PFSK-1 (cell line): Measurements from ENCODE around the gene KCNQ4.

Source experiments
- POLR2AphosphoS5 ChIP-seq: IDR thresholded peaks from 2 replicates; pipeline ENCODE4 v1.6.1; 2012; ENCODE audit warnings: low read depth, mild to moderate bottlenecking, control low read depth, low read length, moderate library complexity
- REST ChIP-seq, 2 experiments: IDR thresholded peaks; 2 replicates each; pipeline versions ENCODE4 v1.6.1 to v1.8.0; 2011 to 2012; ENCODE audit warnings: low read depth in 2 of 2, low read length in 2 of 2, control low read depth in 1 of 2, inconsistent platforms in 1 of 2, mild to moderate bottlenecking in 1 of 2, moderate library complexity in 1 of 2; ENCODE audit not compliant: insufficient read depth in 1 of 2
- SIN3A ChIP-seq: IDR thresholded peaks from 2 replicates; pipeline ENCODE4 v1.6.1; 2012; ENCODE audit warnings: mild to moderate bottlenecking, low read length, moderate library complexity, borderline replicate concordance; ENCODE audit not compliant: insufficient read depth
- TAF1 ChIP-seq: IDR thresholded peaks from 2 replicates; pipeline ENCODE4 v1.6.1; 2012; ENCODE audit warnings: low read length, control low read depth, borderline replicate concordance; ENCODE audit not compliant: insufficient read depth

GRCh38 chr1:40742363-40743061 is 41.1 kb upstream of the KCNQ4 start:
- TF ChIP-seq POLR2AphosphoS5, result no peak
- no peak for TF ChIP-seq REST (IDR thresholded peaks at IDR 0.05; ENCODE audit: insufficient read depth in 1 of 2, low read depth in 2 of 2, low read length in 2 of 2)
- no peak for TF ChIP-seq TAF1
- TF ChIP-seq SIN3A, result no peak
